ENCODE data around the gene LSM8. TPM values are rescaled to one million over a fixed set of nuclear protein-coding genes. Genes with fewer than 3 reads are reported as not detected.

The LSM8 gene
- total and polyA plus RNA-seq, 2 experiments from 2014 or later: 95.4 to 100 TPM

- TF ChIP-seq EZH2 (IDR thresholded peaks at IDR 0.05; ENCODE audit: low read depth, unreplicated experiment): no peak
Observed at GRCh38 chr7:118217210-118217619, 33.3 kb downstream of the LSM8 start (continued).

DNA sequence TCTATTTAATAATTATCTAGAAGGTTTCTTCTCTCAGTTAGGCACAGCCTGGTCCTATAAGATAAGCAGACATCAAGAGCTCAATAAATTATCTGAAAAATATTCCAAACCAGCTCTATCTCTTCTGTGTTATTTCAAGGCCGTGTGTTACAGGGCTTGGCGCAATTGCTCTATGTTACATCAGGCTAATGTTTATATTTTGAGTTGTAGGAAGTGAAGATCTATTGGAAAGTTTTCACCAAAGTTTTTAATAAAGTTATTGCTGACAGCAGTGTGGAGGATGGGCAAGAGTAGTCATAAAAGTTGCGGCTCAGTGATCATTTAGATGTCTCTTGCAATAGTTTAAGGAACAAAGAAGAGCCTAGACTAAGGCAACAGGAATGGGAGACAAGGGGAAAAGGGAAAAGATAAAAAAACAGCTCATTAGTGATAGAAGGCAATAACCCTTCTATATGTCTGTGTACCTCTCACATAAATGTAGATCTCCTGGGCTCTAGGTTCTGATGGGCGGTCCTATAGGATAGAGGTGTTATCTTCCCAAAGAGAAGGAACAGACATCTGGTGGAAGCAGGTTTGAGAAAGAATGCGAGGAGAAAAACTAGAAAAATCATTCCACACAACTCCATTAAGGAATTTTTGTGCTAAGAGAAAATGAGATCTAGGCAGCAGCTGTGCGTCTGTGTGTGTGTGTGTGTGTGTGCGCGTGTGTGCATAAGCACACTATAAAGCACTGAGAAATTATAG lies 34.6 kb downstream of the LSM8 start:
- Histone ChIP-seq H3K27ac (ENCODE audit: low read depth) (no peak overlapping the region), H3K9me2 (ENCODE audit: insufficient read depth) (no peaks in the 10 kb centered on the region), H4K20me1 (replicated peaks; ENCODE audit: insufficient read depth) (no peaks in the 10 kb centered on the region), H3K79me2 (replicated peaks; ENCODE audit: insufficient read depth) (no peaks in the 10 kb centered on the region), H3K36me3 (ENCODE audit: insufficient read depth) (no peaks in the 10 kb centered on the region), H3F3A (replicated peaks; ENCODE audit: low read depth) (no peaks in the 10 kb centered on the region), H2AFZ (no peak overlapping the region), H3K4me2 (no peak overlapping the region), H3K4me3 (no peak overlapping the region), H3K4me1 (ENCODE audit: insufficient read depth) (no peaks in the 10 kb centered on the region), H3K27me3 (ENCODE audit: insufficient read depth) (no peaks in the 10 kb centered on the region)
- peaks cover 4% of the 10 kb centered on the region; the same call in 1 of the 3 replicates for H3K4me1 Mint-ChIP-seq
- no peaks in the 10 kb centered on the region for H3K36me3 Mint-ChIP-seq (ENCODE audit: low read depth)
- no peaks in the 10 kb centered on the region for H3K9me3 Mint-ChIP-seq
- peaks cover 12% of the 10 kb centered on the region for H3K27me3 Mint-ChIP-seq (ENCODE audit: insufficient read depth, low read depth, poor library complexity)
- ATAC-seq (no peak), DNase-seq (ENCODE audit: low spot score) (no peak)
- no peak overlapping the region for H3K27ac Mint-ChIP-seq
- no peak overlapping the region for H3K4me3 Mint-ChIP-seq
- TF ChIP-seq POLR2AphosphoS5 (IDR thresholded peaks at IDR 0.05; ENCODE audit: low read depth): no peak
- no peak for TF ChIP-seq ETS1 (IDR thresholded peaks at IDR 0.05)
- TF ChIP-seq EZH2 (IDR thresholded peaks at IDR 0.05; ENCODE audit: low read depth, unreplicated experiment): no peak
- no peak for TF ChIP-seq ZNF462 (CRISPR knock-in tag; IDR thresholded peaks at IDR 0.05)
- no peak for TF ChIP-seq CTCF (conservative IDR thresholded peaks at IDR 0.05; ENCODE audit: low read depth in 2 of 2)
- TF ChIP-seq REST (IDR thresholded peaks at IDR 0.05; ENCODE audit: unreplicated experiment): no peak
- TF ChIP-seq ZNF114 (CRISPR knock-in tag; IDR thresholded peaks at IDR 0.05): no peak
- no peak for TF ChIP-seq EZH2phosphoT487 (IDR thresholded peaks at IDR 0.05; ENCODE audit: unreplicated experiment)
- TF ChIP-seq NANOG (IDR thresholded peaks at IDR 0.05; ENCODE audit: borderline replicate concordance): no peak
- TF ChIP-seq JUNB (IDR thresholded peaks at IDR 0.05; ENCODE audit: unreplicated experiment): no peak
- no peak for TF ChIP-seq ZNF331 (CRISPR knock-in tag; IDR thresholded peaks at IDR 0.05; ENCODE audit: low read depth)
- TF ChIP-seq STAT1 (IDR thresholded peaks at IDR 0.05; ENCODE audit: unreplicated experiment): no peak
